ENCODE data around the gene FANK1. TPM values are rescaled to one million over a fixed set of nuclear protein-coding genes. Genes with fewer than 3 reads are reported as not detected.

FANK1 gene
- total RNA-seq, 2 donors from 2014 or later: not detected

DNA sequence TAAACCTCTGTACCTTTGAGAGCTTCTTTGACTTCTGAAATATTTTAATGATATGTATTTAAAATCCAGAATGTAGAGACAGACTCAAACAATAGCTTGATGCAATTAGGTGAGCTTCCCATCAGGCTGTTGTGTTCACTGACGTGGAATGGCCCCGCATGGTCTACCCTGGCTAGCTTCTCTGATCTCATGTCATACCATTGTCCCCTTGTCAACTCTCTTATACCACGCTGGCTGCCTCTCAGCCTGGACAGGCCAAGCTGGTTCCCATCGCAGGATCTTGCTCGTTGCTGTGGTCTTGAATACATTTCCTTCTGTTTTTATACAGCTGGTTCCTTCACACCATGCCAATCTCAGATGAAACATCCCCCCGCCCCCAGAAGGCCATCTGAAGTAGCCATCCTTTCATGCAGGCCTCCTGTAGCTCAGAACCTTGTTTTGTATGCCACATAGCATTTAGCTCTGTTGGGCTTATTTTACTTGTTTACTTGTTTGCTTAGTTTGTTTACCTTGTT, 84.2 kb downstream of the FANK1 start:
- no peaks in the 10 kb centered on the region for H3K9me3 ChIP-seq
- H3K4me3 ChIP-seq: no peak overlapping the region
- TF ChIP-seq, protein P1, sequence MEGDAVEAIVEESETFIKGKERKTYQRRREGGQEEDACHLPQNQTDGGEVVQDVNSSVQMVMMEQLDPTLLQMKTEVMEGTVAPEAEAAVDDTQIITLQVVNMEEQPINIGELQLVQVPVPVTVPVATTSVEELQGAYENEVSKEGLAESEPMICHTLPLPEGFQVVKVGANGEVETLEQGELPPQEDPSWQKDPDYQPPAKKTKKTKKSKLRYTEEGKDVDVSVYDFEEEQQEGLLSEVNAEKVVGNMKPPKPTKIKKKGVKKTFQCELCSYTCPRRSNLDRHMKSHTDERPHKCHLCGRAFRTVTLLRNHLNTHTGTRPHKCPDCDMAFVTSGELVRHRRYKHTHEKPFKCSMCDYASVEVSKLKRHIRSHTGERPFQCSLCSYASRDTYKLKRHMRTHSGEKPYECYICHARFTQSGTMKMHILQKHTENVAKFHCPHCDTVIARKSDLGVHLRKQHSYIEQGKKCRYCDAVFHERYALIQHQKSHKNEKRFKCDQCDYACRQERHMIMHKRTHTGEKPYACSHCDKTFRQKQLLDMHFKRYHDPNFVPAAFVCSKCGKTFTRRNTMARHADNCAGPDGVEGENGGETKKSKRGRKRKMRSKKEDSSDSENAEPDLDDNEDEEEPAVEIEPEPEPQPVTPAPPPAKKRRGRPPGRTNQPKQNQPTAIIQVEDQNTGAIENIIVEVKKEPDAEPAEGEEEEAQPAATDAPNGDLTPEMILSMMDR (IDR thresholded peaks at IDR 0.05): no peak
- no peaks in the 10 kb centered on the region for H3K4me1 ChIP-seq (ENCODE audit: control insufficient read depth in 1 of 2, low read depth in 2 of 2)
- no peaks in the 10 kb centered on the region for H3K27me3 ChIP-seq (replicated peaks; ENCODE audit: insufficient read depth)
- no peak overlapping the region for H3K27ac ChIP-seq
- DNase-seq (ENCODE audit: low spot score) (no peak), ATAC-seq (ENCODE audit: insufficient number of reproducible peaks, low FRiP score, low read depth) (no peak)
- no peaks in the 10 kb centered on the region for H3K36me3 ChIP-seq

DNA sequence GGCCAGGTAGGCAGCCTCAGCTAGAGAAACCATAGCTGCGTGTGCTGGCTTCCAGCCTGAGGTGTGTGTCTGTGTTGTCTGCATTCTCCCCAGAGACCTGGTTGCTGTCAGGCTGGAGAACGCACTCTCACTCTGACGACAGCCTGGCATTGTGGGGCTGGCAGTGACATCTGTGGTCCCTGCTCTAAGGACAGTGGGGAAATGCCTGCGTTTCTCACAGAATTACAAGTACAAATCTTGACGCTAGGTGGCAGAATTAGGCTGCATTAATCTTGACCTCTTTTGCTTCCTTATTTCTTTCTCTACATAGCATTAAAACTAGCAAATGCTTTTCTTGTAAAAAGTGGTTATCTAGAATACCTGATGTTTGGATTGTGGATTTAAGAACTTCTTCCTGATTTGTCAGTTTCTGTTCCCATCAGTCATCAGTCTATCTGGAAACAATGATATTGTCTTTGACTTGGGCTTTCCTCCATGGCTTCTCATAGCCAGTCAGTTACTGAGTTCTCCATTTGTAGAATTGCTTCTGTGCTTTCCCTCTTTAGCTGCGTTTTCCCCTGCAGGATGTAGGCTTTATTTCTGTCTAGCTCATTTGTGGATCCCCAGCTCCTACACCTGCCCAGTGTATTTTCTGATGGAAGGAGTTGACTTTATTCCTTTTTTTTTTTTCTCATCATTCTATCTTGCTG, 86.0 kb downstream of the FANK1 start:
- Histone ChIP-seq H3K9me3 (no peaks in the 10 kb centered on the region), H3K27ac (no peak overlapping the region), H3K4me3 (no peak overlapping the region), H3K4me1 (ENCODE audit: control insufficient read depth in 1 of 2, low read depth in 2 of 2) (no peaks in the 10 kb centered on the region), H3K27me3 (replicated peaks; ENCODE audit: insufficient read depth) (no peaks in the 10 kb centered on the region), H3K36me3 (no peaks in the 10 kb centered on the region)
- DNase-seq (ENCODE audit: low spot score) (no peak), ATAC-seq (ENCODE audit: insufficient number of reproducible peaks, low FRiP score, low read depth) (peak; percentile 62)
- TF ChIP-seq, protein P1 (IDR thresholded peaks at IDR 0.05): peak; percentile 69

DNA sequence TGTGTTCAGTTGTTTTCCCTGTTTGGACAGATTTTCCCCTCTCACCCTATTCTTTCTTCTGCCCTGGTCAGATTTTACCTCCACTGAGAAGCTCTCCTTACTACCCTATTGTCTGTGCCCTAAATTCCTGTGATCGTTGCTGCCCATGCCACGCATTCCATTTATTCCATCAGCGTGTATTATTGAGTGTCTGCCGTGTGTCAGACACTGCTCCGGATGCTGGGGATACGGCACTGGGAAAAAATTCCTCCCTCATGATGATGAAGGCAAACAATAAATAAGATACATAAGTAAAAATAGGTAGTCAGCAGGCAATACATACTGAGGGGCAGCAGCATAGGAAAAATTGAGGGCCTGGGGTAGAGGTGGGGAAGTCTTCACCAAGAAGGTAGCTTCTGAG, 86.8 kb downstream of the FANK1 start:
- DNase-seq (ENCODE audit: low spot score): no peak
- TF ChIP-seq, protein P1 (IDR thresholded peaks at IDR 0.05): no peak
- H3K4me1 ChIP-seq (ENCODE audit: control insufficient read depth in 1 of 2, low read depth in 2 of 2): no peaks in the 10 kb centered on the region
- no peaks in the 10 kb centered on the region for H3K9me3 ChIP-seq
- no peak overlapping the region for H3K27ac ChIP-seq
- H3K36me3 ChIP-seq: no peaks in the 10 kb centered on the region
- no peaks in the 10 kb centered on the region for H3K27me3 ChIP-seq (replicated peaks; ENCODE audit: insufficient read depth)
- H3K4me3 ChIP-seq: no peak overlapping the region
- no peak for ATAC-seq (ENCODE audit: insufficient number of reproducible peaks, low FRiP score, low read depth)

DNA sequence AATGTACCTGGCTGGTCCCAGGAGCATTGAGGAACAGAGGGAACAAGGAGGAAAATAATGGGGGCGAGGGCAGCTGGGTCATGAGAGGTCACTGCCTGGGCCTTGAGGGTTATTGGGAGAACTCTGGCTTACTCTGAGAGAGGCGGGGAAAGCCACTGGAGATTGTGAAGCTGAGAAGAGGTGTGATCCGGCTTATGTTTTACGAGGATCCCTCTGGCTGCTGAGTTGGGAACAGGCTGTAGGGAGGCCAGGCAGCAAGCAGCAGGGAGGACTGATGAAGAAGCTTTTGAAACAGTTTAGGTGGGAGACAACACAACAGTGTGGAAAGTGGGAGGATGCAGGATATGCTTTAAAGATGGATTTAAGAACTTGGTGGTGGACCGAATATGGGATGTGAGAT, 87.3 kb downstream of the FANK1 start:
- ATAC-seq (ENCODE audit: insufficient number of reproducible peaks, low FRiP score, low read depth): no peak
- Histone ChIP-seq H3K27me3 (replicated peaks; ENCODE audit: insufficient read depth) (no peaks in the 10 kb centered on the region), H3K27ac (no peak overlapping the region), H3K4me1 (ENCODE audit: control insufficient read depth in 1 of 2, low read depth in 2 of 2) (no peaks in the 10 kb centered on the region), H3K4me3 (no peak overlapping the region), H3K36me3 (no peaks in the 10 kb centered on the region), H3K9me3 (no peaks in the 10 kb centered on the region)
- no peak for DNase-seq (ENCODE audit: low spot score)
- TF ChIP-seq, protein P1 (IDR thresholded peaks at IDR 0.05): no peak

DNA sequence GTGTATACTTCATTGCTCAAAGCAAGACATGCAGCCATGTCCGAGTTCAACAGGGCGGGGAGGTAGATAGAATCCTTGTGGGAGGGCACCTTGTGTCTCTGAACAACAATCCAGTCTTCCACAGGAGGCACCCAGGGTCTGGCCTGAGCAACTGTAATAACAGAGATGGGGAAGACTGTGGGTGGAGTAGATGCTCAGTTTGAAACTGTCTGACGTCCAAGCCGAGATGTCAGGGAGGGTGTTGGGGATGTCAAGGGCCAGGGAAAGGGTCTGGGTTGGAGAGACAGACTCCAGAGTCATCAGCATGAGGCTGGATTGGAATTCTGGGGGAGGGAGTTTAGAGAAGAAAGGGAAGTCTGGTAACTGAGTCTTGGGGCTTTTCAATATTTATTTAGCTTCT, 88.0 kb downstream of the FANK1 start:
- ATAC-seq (ENCODE audit: insufficient number of reproducible peaks, low FRiP score, low read depth) (no peak), DNase-seq (ENCODE audit: low spot score) (no peak)
- no peaks in the 10 kb centered on the region for H3K36me3 ChIP-seq
- TF ChIP-seq, protein P1 (IDR thresholded peaks at IDR 0.05): no peak
- no peaks in the 10 kb centered on the region for H3K4me1 ChIP-seq (ENCODE audit: control insufficient read depth in 1 of 2, low read depth in 2 of 2)
- no peak overlapping the region for H3K27ac ChIP-seq
- no peaks in the 10 kb centered on the region for H3K27me3 ChIP-seq (replicated peaks; ENCODE audit: insufficient read depth)
- H3K9me3 ChIP-seq: no peaks in the 10 kb centered on the region
- H3K4me3 ChIP-seq: no peak overlapping the region
